ENCODE results near the gene STAG1. TPM values are rescaled to one million over a fixed set of nuclear protein-coding genes. Genes with fewer than 3 reads are reported as not detected.
"Not testable (repeated sequence)": the region's sequence is repeated elsewhere in the genome, so short reads cannot be mapped to it uniquely, and the experiment has no call there.

STAG1 gene
- total and polyA plus RNA-seq, 12 donors: 7.5 to 39.8 (median 24.6) TPM

DNA sequence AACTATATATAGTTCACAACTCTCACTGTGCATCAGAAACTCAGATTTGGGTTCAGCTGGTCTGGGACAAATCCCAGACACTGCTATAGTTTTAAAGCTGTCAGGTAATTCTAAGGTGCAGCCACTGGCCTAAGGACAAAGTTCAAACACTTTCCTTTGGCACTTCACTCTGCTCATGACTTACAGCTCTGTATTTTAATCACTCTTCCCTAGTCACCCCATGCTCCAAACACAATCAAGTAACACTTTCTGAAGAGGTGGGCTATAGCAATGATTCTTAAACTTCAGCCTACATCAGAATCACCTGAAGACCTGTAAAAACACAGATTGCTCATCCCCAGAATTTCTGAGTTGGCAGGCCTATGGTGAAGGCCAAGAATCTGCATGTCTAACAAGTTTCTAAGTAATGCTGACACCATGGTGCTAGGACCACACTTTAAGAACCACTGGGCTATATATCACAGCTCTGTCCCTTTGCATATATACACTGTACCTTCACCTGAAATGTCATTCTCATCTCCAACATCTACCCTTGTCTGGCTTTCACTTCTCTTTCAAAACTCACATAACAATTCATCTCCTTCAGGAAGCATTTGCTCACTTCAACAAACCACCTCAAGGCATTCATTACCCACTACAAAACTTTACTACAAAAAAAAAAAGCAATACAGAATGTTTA lies 21.4 kb downstream of the STAG1 start:
- Histone ChIP-seq H3K4me1 (replicated peaks in 1 of 2) (peaks cover 0 to 39% of the 10 kb centered on the region in 2 donors), H3K9me3 (replicated peaks in 1 of 3) (no peaks in the 10 kb centered on the region), H3K4me3 (no peak overlapping the region), H3K27me3 (no peaks in the 10 kb centered on the region), H3K36me3 (replicated peaks in 1 of 2) (no peaks in the 10 kb centered on the region), H3K27ac (no peak overlapping the region)
- DNase-seq: no peak
- TF ChIP-seq POLR2A (IDR thresholded peaks at IDR 0.05) (no peak), CTCF (IDR thresholded peaks at IDR 0.05) (no peak)
- intact Hi-C loops (cut with DNase I): no loop called here

DNA sequence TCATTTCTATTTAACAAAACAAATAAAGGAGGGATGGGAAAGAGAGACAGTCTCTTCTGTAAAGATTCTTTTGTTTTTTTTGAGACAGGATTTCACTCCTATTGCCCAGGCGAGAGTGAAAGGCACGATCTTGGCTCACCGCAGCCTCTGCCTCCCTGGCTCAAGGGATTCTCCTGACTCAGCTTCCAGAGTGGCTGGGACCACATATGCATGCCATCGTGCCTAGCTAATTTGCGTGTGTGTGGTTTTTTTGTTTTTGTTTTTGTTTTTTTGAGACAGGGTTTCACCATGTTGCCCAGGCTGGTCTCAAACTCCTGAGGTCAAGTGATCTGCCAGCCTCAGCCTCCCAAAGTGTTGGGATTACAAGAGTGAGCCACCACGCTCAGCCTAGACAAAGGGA lies 23.3 kb downstream of the STAG1 start:
- Histone ChIP-seq H3K27ac (no peak overlapping the region), H3K4me1 (replicated peaks in 1 of 2) (peaks cover 0 to 41% of the 10 kb centered on the region in 2 donors), H3K9me3 (replicated peaks in 1 of 3) (no peaks in the 10 kb centered on the region), H3K4me3 (no peak overlapping the region), H3K27me3 (no peaks in the 10 kb centered on the region), H3K36me3 (replicated peaks in 1 of 2) (no peaks in the 10 kb centered on the region)
- peak in 3 of 7 donors; percentile 39 to 46 (median 42) for DNase-seq
- WGBS, 4 donors: 42 to 54% (median 45%) methylated on average over 6 of the region's 6 CpGs
- TF ChIP-seq POLR2A (IDR thresholded peaks at IDR 0.05) (no peak), CTCF (IDR thresholded peaks at IDR 0.05) (no peak)
- intact Hi-C loops (cut with DNase I): no loop called here

DNA sequence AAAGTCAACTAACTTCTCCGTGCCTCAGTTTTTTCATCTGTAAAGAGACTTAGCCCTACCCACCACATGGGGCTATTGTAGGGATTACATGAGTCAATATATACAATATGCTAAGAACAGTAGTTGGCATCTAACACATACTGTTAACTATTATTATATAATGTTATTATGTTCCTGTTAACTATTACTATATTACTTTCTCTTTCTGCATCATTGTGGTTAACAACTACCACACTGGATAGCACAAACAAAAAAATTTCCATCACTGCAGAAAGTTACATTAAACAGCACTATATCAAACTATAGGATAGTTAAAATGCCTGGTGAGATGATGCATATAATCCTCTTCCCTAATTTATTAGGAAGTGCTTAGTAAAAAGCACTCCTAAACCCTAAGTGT lies 23.7 kb downstream of the STAG1 start:
- Histone ChIP-seq H3K9me3 (replicated peaks in 1 of 3) (no peaks in the 10 kb centered on the region), H3K4me1 (replicated peaks in 1 of 2) (peaks cover 0 to 41% of the 10 kb centered on the region in 2 donors), H3K27me3 (no peaks in the 10 kb centered on the region), H3K27ac (no peak overlapping the region), H3K36me3 (replicated peaks in 1 of 2) (no peaks in the 10 kb centered on the region), H3K4me3 (no peak overlapping the region)
- intact Hi-C loops (cut with DNase I): no loop called here
- TF ChIP-seq POLR2A (IDR thresholded peaks at IDR 0.05): no peak
- TF ChIP-seq CTCF (IDR thresholded peaks at IDR 0.05): no peak
- 81 to 93% (median 89%) methylated on average over 1 of the region's 1 CpG for WGBS, 4 donors
- DNase-seq: no peak

DNA sequence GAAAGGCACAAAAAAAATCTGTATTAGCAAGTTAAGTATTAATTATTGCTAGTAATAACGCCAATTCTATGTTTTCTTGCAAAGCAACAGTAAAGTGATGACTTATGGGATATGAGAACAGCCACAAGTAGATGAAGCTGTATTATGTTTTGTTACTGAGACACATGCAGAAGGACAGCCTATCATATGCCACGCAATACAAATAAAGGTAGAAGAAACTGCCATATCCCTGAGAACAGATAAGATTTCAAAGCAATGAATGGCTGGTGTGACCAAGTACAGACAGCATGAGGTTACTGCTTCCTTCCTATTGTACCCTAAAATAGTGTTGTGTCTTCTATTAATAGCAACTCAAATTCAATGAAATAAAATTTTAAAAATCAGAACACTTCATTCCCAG lies 26.7 kb downstream of the STAG1 start:
- no peaks in the 10 kb centered on the region for H3K9me3 ChIP-seq (replicated peaks in 1 of 3)
- H3K27ac ChIP-seq: no peak overlapping the region
- no peaks in the 10 kb centered on the region for H3K36me3 ChIP-seq (replicated peaks in 1 of 2)
- 71 to 81% (median 77%) methylated on average over 2 of the region's 2 CpGs for WGBS, 4 donors
- no peak for DNase-seq
- no peak overlapping the region for H3K4me3 ChIP-seq
- intact Hi-C loops (cut with DNase I): no loop called here
- TF ChIP-seq POLR2A (IDR thresholded peaks at IDR 0.05) (no peak), CTCF (IDR thresholded peaks at IDR 0.05) (no peak)
- no peaks in the 10 kb centered on the region for H3K27me3 ChIP-seq
- H3K4me1 ChIP-seq (replicated peaks in 1 of 2): peaks cover 12 to 47% of the 10 kb centered on the region in 2 donors

- intact Hi-C loops (cut with DNase I); H3K27me3 ChIP-seq; DNase-seq; H3K9me3 ChIP-seq (replicated peaks in 1 of 3); H3K27ac ChIP-seq; H3K4me3 ChIP-seq; H3K36me3 ChIP-seq (replicated peaks in 1 of 2): not testable (repeated sequence)
- H3K4me1 ChIP-seq (replicated peaks in 1 of 2): peaks cover 12 to 37% of the 10 kb centered on the region in 2 donors
- 92 to 99% (median 97%) methylated on average over 11 to 22 of the region's 27 CpGs for WGBS, 4 donors
Measured at GRCh38 chr3:136722916-136723315, 29.3 kb downstream of the STAG1 start.

DNA sequence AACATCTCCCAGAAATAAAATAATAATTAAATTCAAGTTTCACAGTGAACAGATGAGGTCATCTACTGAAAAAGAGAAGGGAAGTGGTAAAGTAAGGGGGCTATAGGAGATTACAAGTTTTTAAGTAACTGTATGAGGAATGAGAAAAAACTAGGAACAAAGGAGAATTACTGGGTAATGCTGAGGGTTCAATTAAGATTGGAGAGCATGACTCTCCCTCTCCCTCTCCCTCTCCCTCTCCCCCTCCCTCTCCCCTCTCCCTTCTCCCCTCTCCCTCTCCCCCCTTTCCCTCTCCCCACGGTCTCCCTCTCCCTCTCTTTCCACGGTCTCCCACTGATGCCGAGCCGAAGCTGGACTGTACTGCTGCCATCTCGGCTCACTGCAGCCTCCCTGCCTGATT lies 29.8 kb downstream of the STAG1 start:
- DNase-seq: not testable (repeated sequence)
- H3K4me1 ChIP-seq (replicated peaks in 1 of 2): peaks cover 12 to 37% of the 10 kb centered on the region in 2 donors

More for the DNA sequence above, 29.8 kb downstream of the STAG1 start:
- H3K4me3 ChIP-seq; H3K36me3 ChIP-seq (replicated peaks in 1 of 2); intact Hi-C loops (cut with DNase I); H3K27ac ChIP-seq; H3K9me3 ChIP-seq (replicated peaks in 1 of 3); H3K27me3 ChIP-seq: not testable (repeated sequence)
- WGBS, 4 donors: 100% methylated on average over 2 to 5 of the region's 5 CpGs; no CpG with 5 or more reads in 2 of the 4 donors
